IPS DF 4.7 (cell line): Measurements from ENCODE around the gene ASXL2.
"Not testable (repeated sequence)": the region's sequence is repeated elsewhere in the genome, so short reads cannot be mapped to it uniquely, and the experiment has no call there.

ENCODE experiments used
- DNase-seq: peaks from one replicate; pipeline ENCODE4 v3.0.0-alpha.2; 2013; ENCODE audit warnings: low spot score; ENCODE audit errors: extremely low read depth

ASXL2 gene

GRCh38 chr2:25894135-25894830 lies 16.0 kb upstream of the ASXL2 start:
- DNase-seq: no peak

GRCh38 chr2:25891672-25892071 lies 13.4 kb upstream of the ASXL2 start:
- no peak for DNase-seq

- no peak for DNase-seq
Observed at GRCh38 chr2:25887624-25888242, 9.4 kb upstream of the ASXL2 start.

GRCh38 chr2:25885933-25886332 lies 7.6 kb upstream of the ASXL2 start:
- DNase-seq: no peak

- no peak for DNase-seq
Observed at GRCh38 chr2:25881764-25882163, 3.5 kb upstream of the ASXL2 start.

- no peak for DNase-seq
Observed at GRCh38 chr2:25879133-25879730, 945 bp upstream of the ASXL2 start.

- no peak for DNase-seq
Observed at GRCh38 chr2:25877431-25878360, 591 bp downstream of the ASXL2 start.

GRCh38 chr2:25872134-25872533 lies 6.2 kb downstream of the ASXL2 start:
- DNase-seq: no peak

GRCh38 chr2:25867396-25868003 lies 10.8 kb downstream of the ASXL2 start:
- DNase-seq: no peak

- no peak for DNase-seq
Observed at GRCh38 chr2:25856377-25856776, 21.9 kb downstream of the ASXL2 start.

- no peak for DNase-seq
Observed at GRCh38 chr2:25855065-25855464, 23.2 kb downstream of the ASXL2 start.

GRCh38 chr2:25854613-25855012 lies 23.7 kb downstream of the ASXL2 start:
- DNase-seq: no peak

GRCh38 chr2:25853038-25853638 lies 25.1 kb downstream of the ASXL2 start:
- DNase-seq: no peak

- DNase-seq: no peak
Observed at GRCh38 chr2:25851740-25852503, 26.4 kb downstream of the ASXL2 start.

GRCh38 chr2:25850400-25850799 lies 27.9 kb downstream of the ASXL2 start:
- DNase-seq: not testable (repeated sequence)

- DNase-seq: not testable (repeated sequence)
Observed at GRCh38 chr2:25849350-25849749, 28.9 kb downstream of the ASXL2 start.

GRCh38 chr2:25845843-25846505 lies 32.3 kb downstream of the ASXL2 start:
- no peak for DNase-seq

GRCh38 chr2:25844089-25844488 lies 34.2 kb downstream of the ASXL2 start:
- DNase-seq: no peak

- no peak for DNase-seq
Observed at GRCh38 chr2:25842155-25842554, 36.1 kb downstream of the ASXL2 start.
